GM21576 (cell line): ENCODE measurements around the gene HIPK2.

Source experiments
- ATAC-seq: cut with Tn5 transposase; IDR thresholded peaks from one replicate; pipeline ENCODE4 v1.9.1; 2021; ENCODE audit warnings: mild to moderate bottlenecking, moderate library complexity; ENCODE audit not compliant: unreplicated experiment

The HIPK2 gene

GRCh38 chr7:139753081-139753692 is 24.6 kb downstream of the HIPK2 start:
- no peak for ATAC-seq

GRCh38 chr7:139752604-139753003 is 25.2 kb downstream of the HIPK2 start:
- no peak for ATAC-seq

- ATAC-seq, result no peak
Observed at GRCh38 chr7:139752148-139752547, 25.6 kb downstream of the HIPK2 start.

GRCh38 chr7:139750459-139751095 is 27.2 kb downstream of the HIPK2 start:
- no peak for ATAC-seq

- no peak for ATAC-seq
Observed at GRCh38 chr7:139749545-139749944, 28.3 kb downstream of the HIPK2 start.

- ATAC-seq, result no peak
Observed at GRCh38 chr7:139748941-139749340, 28.9 kb downstream of the HIPK2 start.

GRCh38 chr7:139748373-139748765 is 29.4 kb downstream of the HIPK2 start:
- no peak for ATAC-seq

GRCh38 chr7:139747662-139748372 is 30.0 kb downstream of the HIPK2 start:
- ATAC-seq, result no peak

- no peak for ATAC-seq
Observed at GRCh38 chr7:139746652-139747051, 31.1 kb downstream of the HIPK2 start.

- no peak for ATAC-seq
Observed at GRCh38 chr7:139745678-139746143, 32.1 kb downstream of the HIPK2 start.

- no peak for ATAC-seq
Observed at GRCh38 chr7:139744768-139745677, 32.8 kb downstream of the HIPK2 start.

GRCh38 chr7:139743967-139744767 is 33.6 kb downstream of the HIPK2 start:
- no peak for ATAC-seq

GRCh38 chr7:139743267-139743966 is 34.4 kb downstream of the HIPK2 start:
- no peak for ATAC-seq

GRCh38 chr7:139741789-139742344 is 35.9 kb downstream of the HIPK2 start:
- ATAC-seq, result no peak

- ATAC-seq, result no peak
Observed at GRCh38 chr7:139741239-139741638, 36.6 kb downstream of the HIPK2 start.

GRCh38 chr7:139739863-139740597 is 37.8 kb downstream of the HIPK2 start:
- ATAC-seq, result no peak

- ATAC-seq, result no peak
Observed at GRCh38 chr7:139738772-139739171, 39.0 kb downstream of the HIPK2 start.

GRCh38 chr7:139738101-139738489 is 39.7 kb downstream of the HIPK2 start:
- no peak for ATAC-seq
